MG63 (cell line): ENCODE data around the gene KRT3. TPM values are rescaled to one million over a fixed set of nuclear protein-coding genes. Genes with fewer than 3 reads are reported as not detected.
A peak's percentile ranks its signal among the peaks of the same experiment; 100 is the strongest.
"Not testable (repeated sequence)": the region's sequence is repeated elsewhere in the genome, so short reads cannot be mapped to it uniquely, and the experiment has no call there.

Source experiments
- DNase-seq: peaks from one replicate; pipeline ENCODE4 v3.0.0-alpha.2; 2020
- H3K27me3 ChIP-seq: fragments of 250-450 bp; sonication (Bioruptor Pico); 2 replicates; pipeline ENCODE4 v1.5.1; 2020; ENCODE audit warnings: mild to moderate bottlenecking, moderate library complexity
- H3K36me3 ChIP-seq: fragments of 250-450 bp; sonication (Bioruptor Pico); 2 replicates; pipeline ENCODE4 v1.5.1; 2020; ENCODE audit warnings: mild to moderate bottlenecking, moderate library complexity
- H3K4me3 ChIP-seq: fragments of 250-450 bp; sonication (Bioruptor Pico); 2 replicates; pipeline ENCODE4 v1.5.1; 2020; ENCODE audit warnings: mild to moderate bottlenecking, moderate library complexity
- H3K9me3 ChIP-seq: fragments of 250-450 bp; sonication (Bioruptor Pico); 2 replicates; pipeline ENCODE4 v1.5.1; 2020; ENCODE audit warnings: mild to moderate bottlenecking, moderate library complexity
- total RNA-seq: library from RNA; depleted of rRNA; stranded (reverse); fragments of >200 nt; shearing (Covaris generic); gene quantifications from 2 replicates; pipeline ENCODE4 v1.2.3, GENCODE V29; 2014; ENCODE audit warnings: low replicate concordance; rRNA removed

Gene KRT3
- total RNA-seq, 1 experiment from 2014 or later = not detected

DNA sequence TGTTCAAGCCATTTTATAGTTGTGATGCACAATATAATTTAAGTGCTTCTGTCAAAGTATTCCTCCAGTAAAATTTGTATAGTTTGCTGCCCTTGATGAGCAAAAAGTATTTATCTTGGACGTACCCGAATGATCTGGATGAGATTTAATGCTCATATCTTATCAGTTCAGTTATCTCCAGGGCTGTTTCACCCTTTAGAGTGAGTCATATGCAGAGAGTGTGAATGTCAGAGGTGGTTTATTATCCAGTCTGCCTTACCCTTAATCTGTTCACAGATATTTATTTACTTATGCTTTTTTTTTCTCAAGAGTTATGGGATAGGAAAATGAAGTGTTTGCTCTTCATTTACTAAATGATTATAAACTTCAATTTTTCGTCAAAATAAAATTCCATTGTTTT lies 45.4 kb downstream of the KRT3 start:
- not testable (repeated sequence) for H3K4me3 ChIP-seq, DNase-seq, H3K9me3 ChIP-seq, H3K36me3 ChIP-seq, H3K27me3 ChIP-seq

DNA sequence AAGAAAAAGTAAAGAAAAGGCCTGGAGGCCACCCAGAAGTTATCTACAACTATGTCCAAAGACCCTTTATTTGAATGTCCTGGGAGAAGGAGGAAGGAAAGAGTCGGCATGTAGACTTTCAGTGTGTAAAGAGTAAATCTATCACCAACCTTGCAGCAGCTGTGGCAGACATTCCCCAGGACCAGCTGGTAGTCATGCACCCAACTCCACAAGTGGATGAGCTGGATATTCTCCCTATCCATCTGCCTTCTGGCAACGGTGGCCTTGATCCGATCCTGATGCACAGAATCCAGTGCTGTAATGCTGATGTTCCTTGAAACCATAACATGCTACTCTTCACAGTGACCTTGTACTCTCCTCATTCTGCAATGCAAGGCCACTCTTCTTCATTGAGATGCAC lies 46.1 kb downstream of the KRT3 start:
- no peak for DNase-seq
- H3K27me3 ChIP-seq = peaks cover 9% of the 10 kb centered on the region

GRCh38 chr12:52748578-52748977 lies 47.3 kb downstream of the KRT3 start:
- no peaks in the 10 kb centered on the region for H3K36me3 ChIP-seq
- H3K9me3 ChIP-seq = no peaks in the 10 kb centered on the region
- DNase-seq = no peak
- peaks cover 9% of the 10 kb centered on the region for H3K27me3 ChIP-seq
- H3K4me3 ChIP-seq = no peak overlapping the region

More for the DNA sequence above, 46.1 kb downstream of the KRT3 start:
- H3K36me3 ChIP-seq = no peaks in the 10 kb centered on the region
- H3K9me3 ChIP-seq = no peaks in the 10 kb centered on the region
- H3K4me3 ChIP-seq = no peak overlapping the region

DNA sequence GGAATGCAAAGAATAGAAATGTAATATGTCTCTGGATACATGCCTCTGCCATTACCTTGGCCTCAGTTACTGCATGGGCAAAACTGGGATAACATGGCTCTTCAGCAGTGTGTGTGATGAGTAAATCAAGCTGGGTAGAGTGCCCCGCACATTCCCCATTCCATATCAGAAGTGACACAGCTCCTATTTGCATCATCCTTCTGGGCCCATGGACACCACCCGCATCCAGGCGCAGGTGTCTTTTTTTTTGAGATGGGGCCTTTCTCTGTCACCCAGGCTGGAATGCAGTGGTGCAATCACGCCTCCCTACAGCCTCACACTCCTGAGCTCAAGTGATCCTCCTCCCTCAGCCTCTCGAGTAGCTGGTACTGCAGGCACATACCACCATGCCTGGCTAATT lies 50.4 kb downstream of the KRT3 start:
- Histone ChIP-seq H3K27me3 (peaks cover 3% of the 10 kb centered on the region; the same call in 1 of the 2 replicates), H3K4me3 (no peak overlapping the region), H3K9me3 (no peaks in the 10 kb centered on the region), H3K36me3 (no peaks in the 10 kb centered on the region)
- DNase-seq = no peak

- no peaks in the 10 kb centered on the region; the same call in 1 of the 2 replicates for H3K27me3 ChIP-seq
- no peak for DNase-seq
- no peak overlapping the region for H3K4me3 ChIP-seq
- H3K36me3 ChIP-seq = no peaks in the 10 kb centered on the region
- no peaks in the 10 kb centered on the region for H3K9me3 ChIP-seq
These were observed 51.3 kb downstream of the KRT3 start for GRCh38 chr12:52744493-52745156.

- H3K36me3 ChIP-seq = no peaks in the 10 kb centered on the region
- DNase-seq = no peak
- H3K9me3 ChIP-seq = no peaks in the 10 kb centered on the region
- H3K27me3 ChIP-seq = no peaks in the 10 kb centered on the region; the same call in 1 of the 2 replicates
- no peak overlapping the region for H3K4me3 ChIP-seq
These were observed 53.0 kb downstream of the KRT3 start for GRCh38 chr12:52742822-52743457.

DNA sequence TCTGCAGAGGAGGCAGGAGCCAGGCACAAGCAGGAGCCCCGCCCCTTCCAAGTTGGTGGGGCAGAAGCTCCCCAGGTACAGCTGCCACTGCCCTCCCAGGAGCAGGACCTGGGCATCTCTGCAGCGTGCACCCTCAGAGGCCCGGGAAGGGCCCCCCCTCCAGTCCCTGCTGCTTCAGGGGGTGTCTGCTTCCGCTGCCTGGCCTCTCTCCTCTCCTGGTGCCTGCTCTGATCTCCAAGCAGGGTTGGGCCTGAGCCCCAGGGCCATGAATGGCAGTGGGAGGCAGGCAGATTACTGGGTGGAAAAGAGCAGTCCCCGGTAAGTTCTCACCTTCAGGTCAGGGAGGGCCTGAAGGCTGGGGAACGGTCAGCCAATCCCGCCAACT lies 53.7 kb downstream of the KRT3 start:
- no peak for DNase-seq
- no peaks in the 10 kb centered on the region; the same call in 1 of the 2 replicates for H3K27me3 ChIP-seq

DNA sequence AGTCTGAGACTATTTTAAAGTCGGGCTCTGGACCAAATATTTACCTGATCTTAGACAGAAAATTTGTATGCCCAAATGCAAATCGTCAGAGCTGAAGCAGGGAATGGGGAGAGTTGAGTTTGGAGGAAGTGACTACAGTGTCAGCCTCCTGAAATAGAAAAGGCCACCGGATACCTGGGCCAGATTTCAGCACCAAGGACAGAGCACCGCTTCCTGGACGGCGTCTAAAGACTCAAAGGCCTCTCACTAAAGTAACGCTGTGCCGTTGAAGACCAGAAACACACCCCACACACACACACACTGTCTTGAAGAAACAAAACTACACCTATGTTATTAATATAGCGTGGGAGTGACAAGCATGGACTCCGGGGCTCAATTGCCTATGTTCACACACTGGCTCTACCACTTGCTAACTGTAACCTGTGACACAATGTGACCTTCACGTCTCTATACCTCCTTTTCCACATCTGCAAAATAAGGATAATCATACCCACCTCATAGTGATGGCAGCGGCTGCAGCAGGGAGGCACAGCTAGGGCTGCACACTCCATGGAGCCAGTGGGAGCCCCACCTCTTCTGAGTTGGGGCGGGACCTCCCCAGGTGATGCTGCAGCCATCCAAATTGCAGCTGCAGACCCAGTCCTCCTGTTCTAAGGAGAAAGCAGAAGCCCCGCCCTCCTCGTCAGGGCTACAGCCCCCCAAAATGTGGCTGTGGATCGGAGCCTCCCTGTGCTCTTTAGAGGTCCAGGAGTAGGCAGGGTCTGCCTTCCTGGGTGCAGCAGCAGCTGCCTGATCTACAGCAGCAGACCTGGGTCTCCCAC lies 54.3 kb downstream of the KRT3 start:
- Histone ChIP-seq H3K27me3 (no peaks in the 10 kb centered on the region; the same call in 1 of the 2 replicates), H3K9me3 (no peaks in the 10 kb centered on the region), H3K36me3 (no peaks in the 10 kb centered on the region), H3K4me3 (no peak overlapping the region)
- peak; percentile 39 for DNase-seq

More for the DNA sequence above, 53.7 kb downstream of the KRT3 start:
- H3K9me3 ChIP-seq = no peaks in the 10 kb centered on the region
- H3K4me3 ChIP-seq = no peak overlapping the region
- H3K36me3 ChIP-seq = no peaks in the 10 kb centered on the region

DNA sequence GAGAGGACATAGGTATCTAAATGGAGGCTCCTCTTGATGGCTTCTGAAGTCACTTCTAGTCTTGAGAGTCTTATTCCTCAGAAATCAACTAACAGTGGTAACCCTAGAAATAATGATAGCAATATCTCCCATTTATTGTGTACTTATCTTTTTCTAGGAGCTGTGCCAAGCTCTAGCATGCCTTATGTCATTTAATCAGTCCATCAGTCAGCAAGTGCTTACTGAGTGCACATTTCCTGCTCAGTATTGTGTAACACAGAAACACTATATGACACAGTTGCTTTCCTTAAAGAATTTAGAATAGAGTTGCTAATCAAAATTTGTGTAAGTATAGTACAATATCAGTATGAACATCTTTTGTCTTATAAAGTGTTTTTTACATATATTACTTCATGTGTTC lies 55.3 kb downstream of the KRT3 start:
- H3K27me3 ChIP-seq = no peaks in the 10 kb centered on the region
- DNase-seq = no peak
- H3K4me3 ChIP-seq = no peak overlapping the region
- no peaks in the 10 kb centered on the region for H3K36me3 ChIP-seq
- no peaks in the 10 kb centered on the region for H3K9me3 ChIP-seq

GRCh38 chr12:52739963-52740362 lies 56.0 kb downstream of the KRT3 start:
- DNase-seq = no peak
- no peaks in the 10 kb centered on the region for H3K9me3 ChIP-seq
- H3K36me3 ChIP-seq = no peaks in the 10 kb centered on the region
- H3K27me3 ChIP-seq = peaks cover under 1% of the 10 kb centered on the region; the same call in 1 of the 2 replicates
- H3K4me3 ChIP-seq = no peak overlapping the region

Other genes starting within 250 kb of the KRT3 start
- gene KRT71, start 243.0 kb downstream of the KRT3 start, total RNA-seq = not detected in 2 replicates
- gene KRT74, start 222.3 kb downstream of the KRT3 start, total RNA-seq = not detected in 2 replicates
- gene KRT72, start 194.7 kb downstream of the KRT3 start, total RNA-seq = not detected in 2 replicates
- gene KRT73, start 177.6 kb downstream of the KRT3 start, total RNA-seq = not detected in 2 replicates
- not detected in 2 replicates for gene KRT2, start 143.9 kb downstream of the KRT3 start, total RNA-seq
- gene KRT1, start 115.7 kb downstream of the KRT3 start, total RNA-seq = not detected in 2 replicates
- gene KRT77, start 92.6 kb downstream of the KRT3 start, total RNA-seq = not detected in 2 replicates
- gene KRT76, start 18.8 kb downstream of the KRT3 start, total RNA-seq = not detected in 2 replicates
- not detected in 2 replicates for gene KRT4, start 18.0 kb upstream of the KRT3 start, total RNA-seq
- gene KRT79, start 38.2 kb upstream of the KRT3 start, total RNA-seq = not detected in 2 replicates
- gene KRT78, start 52.9 kb upstream of the KRT3 start, total RNA-seq = not detected in 2 replicates
- 39.2 and 44.4 TPM in 2 replicates for gene KRT8, start 109.0 kb upstream of the KRT3 start, total RNA-seq
- gene KRT18, start 153.0 kb upstream of the KRT3 start, total RNA-seq = 104 and 136 TPM in 2 replicates
- gene EIF4B, start 210.3 kb upstream of the KRT3 start, total RNA-seq = 684 and 692 TPM in 2 replicates